GM19328 (cell line): ENCODE measurements around the gene CNGA3.
"Not testable (repeated sequence)": the region's sequence is repeated elsewhere in the genome, so short reads cannot be mapped to it uniquely, and the experiment has no call there.

Experiments used
- ATAC-seq: cut with Tn5 transposase; IDR thresholded peaks from one replicate; pipeline ENCODE4 v1.9.1; 2021; ENCODE audit warnings: mild to moderate bottlenecking, moderate library complexity; ENCODE audit not compliant: unreplicated experiment

The CNGA3 gene

DNA sequence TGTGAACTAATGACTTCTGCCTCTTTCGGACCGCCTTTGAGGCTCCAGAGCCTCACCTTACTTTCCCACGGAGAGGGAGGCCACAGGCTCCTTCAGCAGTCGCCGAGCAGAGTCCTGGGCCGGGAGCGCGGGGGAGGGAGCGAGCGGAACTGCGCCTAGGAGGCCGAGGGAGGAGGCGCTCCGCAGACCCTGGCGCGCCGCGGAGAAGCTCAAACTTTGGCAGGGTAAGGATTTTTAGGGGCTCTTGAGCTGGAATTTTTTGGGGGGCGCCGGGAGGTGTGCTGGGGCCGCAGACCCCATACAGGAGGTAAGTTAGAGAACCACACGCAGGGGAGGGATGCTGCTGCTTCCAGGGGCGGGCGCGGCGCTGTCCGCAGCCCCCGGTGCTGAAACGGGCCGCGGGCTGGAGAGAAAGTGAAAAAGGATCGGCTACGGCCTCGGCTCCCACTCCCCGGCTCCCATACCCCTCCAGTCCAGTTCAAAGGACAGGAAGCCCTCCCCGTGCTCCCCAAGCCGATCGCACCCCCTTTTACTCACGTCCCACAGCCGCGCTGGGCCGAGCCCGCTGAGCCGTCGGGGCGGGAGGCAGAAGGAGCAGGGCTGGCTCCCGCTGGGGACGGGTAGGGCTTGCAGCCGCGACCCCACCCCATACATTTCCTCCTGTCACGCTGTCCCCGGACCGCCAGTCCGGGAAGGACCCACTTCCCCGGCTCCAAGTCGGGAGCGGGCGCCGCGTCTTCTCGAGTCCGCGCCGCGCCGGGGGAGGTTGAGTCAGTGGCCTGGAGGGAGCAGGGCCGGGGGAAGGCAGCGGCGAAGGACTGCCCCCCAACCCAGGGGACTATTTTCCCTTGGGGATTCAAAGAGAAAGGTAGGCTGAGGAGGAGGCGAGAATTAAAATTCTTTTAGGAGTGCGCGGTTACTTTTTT lies at the start of gene CNGA3:
Gene CNGA3, plus strand, starts transcription at position 146 of the 926 bp plus-strand sequence. CDS start 23,520 bp downstream, outside the sequence.
- no peak for ATAC-seq

DNA sequence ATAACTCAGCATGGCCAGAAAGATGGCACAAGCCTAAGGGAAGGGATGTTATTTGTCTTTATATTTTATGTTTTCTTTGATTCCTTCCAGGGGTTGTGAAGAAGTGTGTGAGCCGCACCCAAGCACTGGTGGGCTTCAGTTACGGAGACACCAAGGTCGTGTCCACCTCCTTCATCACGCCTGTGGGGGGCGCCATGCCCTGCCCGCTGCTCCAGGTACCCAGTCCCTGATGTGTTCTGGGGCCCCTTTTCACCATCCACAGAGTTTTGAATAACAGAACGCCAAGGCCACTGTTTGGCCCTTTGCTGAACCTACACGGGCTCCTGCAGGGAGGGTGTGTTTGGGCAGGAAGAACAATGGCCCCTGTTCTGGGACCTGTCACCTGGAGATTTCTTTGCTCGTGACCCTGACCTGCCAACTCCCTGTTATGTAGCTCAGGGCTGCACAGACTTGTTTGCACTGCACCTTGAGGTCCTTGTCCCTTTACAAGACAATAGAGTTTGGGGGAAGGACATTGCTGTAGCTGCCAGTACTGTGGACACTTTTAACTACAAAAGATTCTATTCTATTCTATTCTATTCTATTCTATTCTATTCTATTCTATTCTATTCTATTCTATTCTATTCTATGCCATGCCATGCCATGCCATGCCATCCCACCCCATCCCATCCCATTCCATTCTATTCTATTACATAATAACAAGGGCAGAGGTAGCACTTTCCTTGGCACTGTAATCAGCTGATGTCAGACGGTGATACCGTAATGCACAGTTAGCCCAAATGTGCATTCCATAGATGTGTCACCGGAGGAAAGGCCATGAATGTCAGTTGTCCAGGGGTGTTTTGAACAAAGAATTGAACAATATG lies 48.2 kb upstream of the CNGA3 start:
- no peak for ATAC-seq

DNA sequence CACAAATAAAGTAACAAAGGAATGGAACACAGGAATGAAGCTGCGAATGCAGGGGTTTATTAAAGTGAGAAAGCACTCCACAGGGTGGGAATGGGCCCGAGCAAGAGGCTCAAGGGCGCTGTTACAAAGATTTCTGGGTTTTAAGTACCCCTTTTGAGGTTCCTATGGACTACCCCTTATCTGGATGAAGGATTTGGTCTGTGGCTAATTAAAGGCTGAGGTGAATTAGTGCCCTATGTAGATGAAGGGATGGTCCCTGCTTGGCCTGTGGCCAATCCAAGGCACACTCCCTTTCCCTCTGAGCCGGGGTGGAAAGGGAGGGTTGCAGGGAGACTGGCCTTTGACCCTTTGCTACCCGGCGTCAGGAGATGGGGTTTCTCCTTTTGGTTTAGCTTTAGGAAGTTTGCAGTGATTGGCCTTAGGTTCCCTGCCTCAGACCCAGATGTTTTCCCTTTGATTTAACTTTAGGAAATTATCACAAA lies 47.5 kb upstream of the CNGA3 start:
- ATAC-seq = no peak

DNA sequence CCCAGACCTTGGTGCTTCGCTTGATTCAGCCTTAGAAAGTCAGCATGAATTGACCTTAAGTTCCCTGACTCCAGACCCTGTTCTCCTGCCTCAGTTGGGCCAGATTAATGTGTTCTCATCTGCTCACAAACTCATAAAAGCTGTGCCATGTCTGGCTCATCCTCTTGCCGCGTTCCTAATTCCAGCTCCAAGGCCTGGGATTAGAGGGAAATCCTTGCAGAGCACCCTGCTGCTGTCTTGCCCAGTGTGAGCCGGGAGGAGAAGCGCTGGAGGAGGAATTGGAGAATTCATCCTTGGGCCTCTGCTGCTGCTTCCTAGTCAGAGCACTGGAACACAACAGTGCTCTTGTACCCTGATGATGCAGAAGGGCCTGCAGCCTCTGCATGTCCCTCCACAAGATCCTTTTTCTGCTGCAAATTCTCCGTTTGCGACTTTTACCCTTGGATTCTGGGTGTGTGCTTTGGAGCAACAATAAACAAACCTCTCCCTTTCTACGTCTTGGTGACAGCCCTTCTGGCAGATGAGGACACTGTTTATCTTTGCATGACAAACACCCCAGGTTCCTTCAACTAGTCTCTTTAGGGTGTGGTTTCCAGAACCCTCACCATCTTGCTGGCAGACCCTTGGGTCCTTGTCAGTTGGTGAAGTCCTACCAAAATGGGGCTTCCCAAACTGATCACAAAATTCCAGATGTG lies 46.9 kb upstream of the CNGA3 start:
- no peak for ATAC-seq

DNA sequence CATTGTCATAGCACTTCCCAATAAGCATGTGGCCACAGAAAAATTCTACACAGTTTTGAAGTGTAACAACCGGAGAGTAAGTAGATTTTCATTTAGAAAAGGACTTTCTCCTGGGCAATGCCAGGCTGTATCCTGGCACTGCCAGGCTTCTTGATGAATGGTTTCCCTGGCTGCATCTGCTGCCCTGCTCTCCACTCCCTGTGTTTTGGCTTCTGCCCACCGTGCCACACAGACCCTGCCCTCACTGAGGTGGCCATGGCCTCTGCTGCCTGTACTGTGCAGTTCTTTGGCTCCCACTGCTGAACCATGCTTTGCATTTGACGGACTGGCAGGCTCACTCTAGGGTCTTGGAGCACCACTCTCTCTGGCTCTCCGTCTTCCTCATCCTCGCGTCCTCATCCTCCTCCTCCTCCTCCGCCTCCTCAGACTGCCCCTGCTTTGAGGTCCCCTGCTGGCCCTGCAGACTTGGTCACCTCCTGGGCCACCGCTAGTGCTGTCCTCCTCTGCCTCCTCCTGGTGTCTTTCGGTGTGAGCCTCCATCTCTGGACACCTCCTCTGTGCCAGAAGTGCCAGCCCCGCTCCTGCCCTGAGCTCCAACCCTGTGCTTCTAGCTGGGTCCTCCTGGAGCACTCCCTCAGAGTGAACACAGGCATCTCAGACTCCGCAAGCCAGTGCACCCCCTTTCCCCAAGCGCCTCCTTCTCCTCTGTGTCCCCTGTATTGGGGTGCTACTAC lies 45.9 kb upstream of the CNGA3 start:
- ATAC-seq = no peak

DNA sequence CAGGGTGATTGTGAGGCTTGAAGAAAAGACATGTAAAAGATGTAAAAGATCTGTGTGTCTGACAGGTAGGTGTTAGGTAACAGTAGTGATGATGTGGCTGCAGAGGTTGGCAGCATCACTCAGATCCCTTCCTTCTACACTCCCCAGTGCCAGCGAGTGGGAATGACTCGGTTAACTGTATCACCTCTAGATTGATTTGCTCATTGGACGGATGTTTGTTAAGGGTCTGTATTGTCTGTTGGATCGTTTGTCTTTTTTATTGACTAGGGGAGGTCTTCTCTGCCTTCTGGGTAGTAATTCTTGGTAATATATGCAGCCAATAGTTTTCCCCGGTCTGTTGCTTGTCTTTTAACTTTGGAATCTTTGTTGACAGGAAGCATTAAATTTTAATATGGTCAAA lies 44.8 kb upstream of the CNGA3 start:
- ATAC-seq = no peak

DNA sequence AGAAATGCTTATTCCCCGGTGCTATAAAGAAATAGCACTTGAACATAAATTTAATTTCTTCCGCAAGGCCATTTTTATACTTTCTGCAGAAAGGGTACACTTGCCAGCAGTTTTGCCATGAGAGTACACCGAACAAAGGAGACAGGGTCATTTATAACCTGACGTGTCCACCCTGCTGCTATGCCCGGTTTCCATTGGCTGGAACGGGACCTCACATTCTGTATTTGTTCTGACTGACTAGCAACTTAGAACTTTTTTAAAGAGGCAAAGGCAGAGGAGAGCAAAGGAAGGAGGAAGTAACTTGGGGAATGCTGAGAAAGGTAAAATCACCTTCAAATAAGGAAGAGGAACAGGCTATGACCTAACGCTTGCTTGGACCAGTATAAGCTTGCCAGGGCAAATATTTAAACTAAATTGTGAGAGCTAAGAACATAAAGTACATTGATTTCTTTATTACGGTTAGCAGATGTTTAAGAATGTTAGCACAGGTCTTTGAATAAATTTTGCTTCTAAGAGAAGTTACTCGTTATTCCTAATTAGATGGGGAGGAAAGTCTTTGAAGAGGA lies 39.0 kb upstream of the CNGA3 start:
- not testable (repeated sequence) for ATAC-seq

DNA sequence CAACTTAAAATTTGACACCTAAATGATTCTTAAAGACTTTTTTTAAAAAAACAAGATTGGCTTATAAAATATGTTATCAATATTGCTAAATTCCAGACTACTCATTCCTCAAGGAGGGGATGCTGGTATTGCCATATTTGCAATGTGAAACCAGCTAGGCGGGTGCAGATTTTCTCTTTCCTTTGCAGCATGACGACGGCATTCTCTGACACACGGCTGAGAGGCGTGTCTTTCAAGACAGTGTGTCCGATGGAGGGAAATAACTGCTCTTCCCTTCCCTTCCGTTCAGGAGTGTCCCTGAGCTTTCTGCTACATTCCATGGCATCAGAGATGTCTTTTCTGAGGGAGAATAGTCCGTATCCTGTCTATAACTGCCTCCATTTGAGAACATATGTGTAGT lies 38.2 kb upstream of the CNGA3 start:
- ATAC-seq = no peak

DNA sequence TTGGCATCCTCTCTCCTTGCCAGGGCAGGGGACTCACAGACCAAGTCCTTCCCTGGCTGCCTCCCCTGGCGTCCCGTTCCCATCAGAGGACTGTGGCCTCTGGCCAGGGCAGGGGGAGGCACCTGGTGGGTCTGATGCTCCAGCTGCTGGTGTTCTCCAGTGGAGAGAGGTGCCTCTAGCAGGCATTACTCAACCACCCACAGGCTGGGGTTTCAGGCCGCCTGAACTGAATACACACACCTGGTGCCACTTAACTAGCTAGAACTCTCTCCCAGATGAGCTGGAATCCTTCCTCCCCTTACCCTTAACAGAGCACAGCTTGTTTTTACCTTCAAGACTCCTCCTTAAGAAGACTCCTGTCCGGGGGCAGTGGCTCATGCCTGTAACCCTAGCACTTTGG lies 37.7 kb upstream of the CNGA3 start:
- ATAC-seq = no peak

DNA sequence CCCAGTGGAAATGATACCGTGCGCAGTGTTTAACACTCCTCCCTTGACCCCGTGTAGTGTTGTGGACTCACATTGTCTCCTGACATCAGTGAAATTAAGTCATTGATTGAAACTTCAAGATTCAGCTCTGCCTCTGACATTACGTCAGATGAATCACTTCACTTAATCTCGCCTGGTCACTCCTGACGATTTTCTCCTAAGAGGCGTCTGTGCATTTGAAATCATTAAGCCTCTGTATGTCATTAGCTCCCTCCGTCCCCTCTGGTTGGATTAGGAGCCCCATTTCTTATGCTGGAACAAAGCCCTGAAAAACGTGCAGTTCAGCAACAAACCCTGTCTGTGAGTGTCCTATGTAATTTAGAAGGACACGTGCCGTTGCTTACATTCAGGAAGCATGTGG lies 36.7 kb upstream of the CNGA3 start:
- no peak for ATAC-seq

DNA sequence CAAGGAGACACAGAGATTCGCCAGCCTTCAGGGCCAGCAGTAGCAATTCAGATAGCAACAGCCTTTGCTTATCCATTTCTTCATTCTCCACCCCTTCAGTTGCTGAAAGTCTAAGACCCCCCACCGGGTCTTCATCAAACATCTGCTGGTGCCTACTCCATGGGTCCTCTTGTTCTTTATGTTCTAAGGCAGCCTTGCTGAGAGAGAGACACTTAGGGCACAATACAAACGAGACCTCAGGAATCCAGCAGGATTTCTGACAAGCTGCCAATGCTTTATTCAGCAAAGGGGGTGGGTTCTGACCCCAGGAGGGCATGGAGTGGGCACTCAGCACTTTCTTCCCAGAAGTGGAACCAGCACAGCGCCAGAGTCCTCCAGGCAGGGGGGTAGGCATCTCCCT lies 36.2 kb upstream of the CNGA3 start:
- ATAC-seq = no peak

DNA sequence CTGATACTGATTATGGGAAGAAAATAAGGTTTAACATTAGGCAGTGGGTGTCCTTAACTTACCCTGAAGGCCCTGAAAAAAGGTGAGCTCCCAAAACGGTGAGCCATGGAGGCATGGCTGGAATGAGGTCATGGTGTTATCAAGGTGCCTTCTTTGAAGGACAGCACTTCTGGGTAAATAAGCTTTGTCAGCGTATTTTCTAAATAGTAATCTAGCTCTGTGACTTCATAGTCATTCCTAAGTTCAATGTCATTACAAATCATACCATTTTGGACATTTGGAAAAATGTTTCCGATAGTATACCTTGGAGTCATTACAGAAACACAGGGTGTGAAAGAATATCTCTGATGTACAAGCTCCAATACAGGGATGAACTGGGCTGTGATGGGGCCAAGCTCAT lies 35.2 kb upstream of the CNGA3 start:
- ATAC-seq = no peak

DNA sequence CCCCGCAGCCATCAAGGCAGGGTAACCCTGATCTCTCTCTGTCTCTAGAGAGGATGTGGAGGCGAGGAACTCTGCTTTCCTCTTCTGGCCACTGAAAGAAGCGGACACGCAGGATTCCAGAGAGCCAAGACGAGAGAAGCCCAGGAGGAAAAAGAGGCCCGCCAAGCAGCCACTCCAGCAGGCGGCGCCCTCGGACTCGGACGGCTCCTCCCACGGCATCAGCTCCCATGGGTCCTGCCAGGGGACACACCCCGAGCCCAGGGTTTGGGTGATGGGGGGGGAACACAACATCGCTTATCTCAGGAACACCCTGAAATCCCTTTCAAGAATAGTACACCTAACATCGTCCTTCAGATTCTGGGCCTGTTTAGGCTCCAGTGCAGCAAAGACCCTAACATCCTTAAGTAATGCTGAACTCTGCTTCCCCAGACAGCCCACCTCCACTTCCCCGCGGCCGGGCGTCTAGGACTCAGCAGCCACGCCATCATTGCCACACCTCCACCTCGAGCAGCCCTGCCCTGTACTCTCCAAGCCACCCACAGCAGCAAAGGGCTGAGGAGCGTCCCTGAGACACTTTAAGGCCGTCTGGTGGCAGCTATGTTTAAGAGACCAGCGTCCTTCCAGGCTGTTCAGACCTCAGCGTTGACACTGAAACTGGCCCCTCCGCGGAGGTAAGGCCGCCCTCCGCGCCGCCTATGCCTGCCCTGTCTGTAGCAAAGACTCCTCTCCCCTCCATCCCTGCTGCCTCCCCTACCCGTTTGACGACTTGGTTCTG lies 34.3 kb upstream of the CNGA3 start:
- no peak for ATAC-seq

DNA sequence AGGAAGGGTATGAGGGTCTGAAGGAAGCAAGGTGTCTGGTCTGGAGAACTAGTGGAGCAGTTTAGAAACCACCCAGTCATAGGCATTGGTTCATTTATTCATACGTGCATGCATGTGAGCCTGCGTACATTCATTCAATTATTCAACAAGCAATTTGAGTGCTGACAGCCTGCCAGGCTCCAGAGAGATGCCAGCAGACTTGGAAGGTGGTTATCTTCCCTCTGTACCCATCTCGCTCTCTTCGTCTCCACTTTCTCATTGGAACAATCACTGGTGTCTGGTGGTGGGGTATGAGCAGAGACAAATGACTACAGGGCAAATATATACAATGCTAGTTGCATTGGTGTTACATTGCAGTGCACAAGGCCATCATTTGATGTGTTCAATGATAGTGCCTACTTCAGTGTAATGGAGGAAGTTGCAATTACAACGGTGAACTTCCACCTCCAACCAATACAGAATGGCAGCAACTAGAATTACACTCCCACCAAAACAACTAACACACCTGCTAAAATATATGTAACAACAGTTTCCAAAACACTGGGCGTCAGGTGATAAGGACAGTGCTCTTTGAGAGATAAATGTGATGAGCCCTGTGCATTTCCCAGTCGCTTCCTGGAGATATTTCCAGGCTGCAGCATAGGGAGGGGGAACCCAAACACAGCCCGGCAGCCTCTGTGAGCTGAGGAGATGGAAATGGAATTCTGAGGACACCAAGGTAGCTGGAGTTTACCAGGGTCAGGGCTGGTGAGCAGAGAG lies 32.6 kb upstream of the CNGA3 start:
- no peak for ATAC-seq

DNA sequence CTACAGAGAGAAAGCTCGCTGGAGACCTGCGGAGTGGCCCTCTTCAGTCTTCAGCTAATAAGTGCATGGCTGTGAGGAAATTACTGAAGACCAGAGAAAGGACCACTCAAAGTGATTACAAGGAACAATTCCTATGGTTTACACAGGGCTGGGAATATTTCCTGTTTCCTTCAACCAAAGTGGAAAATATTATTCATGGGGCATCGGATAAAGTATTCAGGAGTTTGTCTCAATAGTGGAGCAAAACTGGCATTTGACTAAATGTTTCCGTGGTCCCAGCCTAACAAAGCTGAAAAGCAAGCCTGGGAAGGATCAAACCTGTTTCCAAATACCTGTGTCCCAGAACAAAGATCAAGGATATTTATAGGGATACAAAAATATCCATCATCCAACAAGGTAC lies 32.0 kb upstream of the CNGA3 start:
- ATAC-seq = no peak

DNA sequence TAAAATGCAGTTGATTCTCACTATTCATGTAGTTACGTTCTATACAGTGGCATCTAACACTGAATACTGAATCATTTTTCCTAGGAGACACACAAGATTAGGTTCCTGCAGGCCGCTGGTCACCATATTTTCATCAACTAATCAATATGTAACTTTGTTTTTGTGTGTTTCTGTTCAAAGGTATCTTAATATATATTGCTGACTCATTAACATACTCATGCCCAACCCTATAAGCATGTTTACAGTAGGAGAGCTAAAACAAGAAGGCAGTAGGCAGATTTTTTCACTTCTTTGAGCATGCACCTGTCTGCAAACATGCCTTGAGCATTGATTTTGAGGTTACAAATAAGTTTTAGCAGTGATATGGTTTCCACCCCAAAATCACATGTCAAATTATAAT lies 30.3 kb upstream of the CNGA3 start:
- ATAC-seq = no peak

DNA sequence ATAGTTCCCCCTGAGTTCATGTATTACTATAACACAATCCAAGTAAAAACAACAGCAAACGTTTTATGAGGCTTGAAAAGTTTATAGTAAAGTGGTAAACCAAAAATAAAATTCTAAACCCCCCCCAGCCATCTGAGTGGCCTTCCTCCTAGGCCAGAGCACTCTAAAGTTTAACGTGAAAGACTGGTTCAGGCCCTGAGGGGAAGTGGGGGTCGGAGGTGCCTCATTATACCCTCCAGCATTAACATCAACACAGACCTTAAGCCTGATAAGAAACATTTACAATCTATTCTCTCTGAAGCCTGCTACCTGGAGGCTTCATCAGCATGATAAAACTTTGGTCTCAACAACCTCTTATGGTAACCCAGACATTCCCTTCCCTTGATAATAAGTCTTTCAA lies 29.0 kb upstream of the CNGA3 start:
- ATAC-seq = no peak

DNA sequence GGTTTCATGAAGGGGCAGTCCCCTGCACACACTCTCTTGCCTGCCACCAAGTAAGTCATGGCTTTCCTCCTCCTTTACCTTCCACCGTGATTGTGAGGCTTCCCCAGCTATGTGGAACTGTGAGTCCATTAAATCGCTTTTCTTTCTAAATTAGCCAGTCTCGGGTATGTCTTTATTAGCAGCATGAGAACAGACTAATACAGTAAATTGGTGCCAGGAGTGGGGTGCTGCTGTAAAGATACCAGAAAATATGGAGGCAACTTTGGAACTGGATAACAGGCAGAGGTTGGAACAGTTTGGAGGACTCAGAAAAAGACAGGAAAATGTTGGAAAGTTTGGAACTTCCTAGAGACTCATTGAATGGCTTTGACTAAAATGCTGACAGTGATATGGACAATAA lies 26.1 kb upstream of the CNGA3 start:
- not testable (repeated sequence) for ATAC-seq

DNA sequence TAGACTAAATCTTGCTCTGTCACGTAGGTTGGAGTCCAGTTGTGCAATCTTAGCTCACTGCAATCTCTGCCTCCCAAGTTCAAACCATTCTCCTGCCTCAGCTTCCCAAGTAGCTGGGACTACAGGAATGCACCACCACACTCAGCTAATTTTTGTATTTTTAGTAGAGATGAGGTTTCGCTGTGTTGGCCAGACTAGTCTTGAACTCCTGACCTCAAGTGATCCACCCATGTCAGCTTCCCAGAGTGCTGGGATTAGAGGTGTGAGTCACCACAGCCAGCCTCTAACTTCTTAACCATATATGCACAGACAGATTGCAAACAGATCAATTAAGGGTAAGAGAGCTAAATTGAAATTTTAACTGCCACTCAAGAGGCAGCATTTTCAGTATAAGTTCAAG lies 22.1 kb upstream of the CNGA3 start:
- ATAC-seq = no peak
